Stimulated activated CD8-positive, alpha-beta memory T cell treated with anti-CD3 and anti-CD28 coated beads, Interleukin-7, amount 100 ng/mL, for 48 hours (primary cell): ENCODE results near the gene NRL.

Experiments used
- DNase-seq, 2 donors: peaks; one replicate each; pipeline ENCODE4 v3.0.0-alpha.2; 2020; ENCODE audit warnings: low read depth in 1 of 2; ENCODE audit errors: extremely low read depth in 1 of 2

NRL gene

DNA sequence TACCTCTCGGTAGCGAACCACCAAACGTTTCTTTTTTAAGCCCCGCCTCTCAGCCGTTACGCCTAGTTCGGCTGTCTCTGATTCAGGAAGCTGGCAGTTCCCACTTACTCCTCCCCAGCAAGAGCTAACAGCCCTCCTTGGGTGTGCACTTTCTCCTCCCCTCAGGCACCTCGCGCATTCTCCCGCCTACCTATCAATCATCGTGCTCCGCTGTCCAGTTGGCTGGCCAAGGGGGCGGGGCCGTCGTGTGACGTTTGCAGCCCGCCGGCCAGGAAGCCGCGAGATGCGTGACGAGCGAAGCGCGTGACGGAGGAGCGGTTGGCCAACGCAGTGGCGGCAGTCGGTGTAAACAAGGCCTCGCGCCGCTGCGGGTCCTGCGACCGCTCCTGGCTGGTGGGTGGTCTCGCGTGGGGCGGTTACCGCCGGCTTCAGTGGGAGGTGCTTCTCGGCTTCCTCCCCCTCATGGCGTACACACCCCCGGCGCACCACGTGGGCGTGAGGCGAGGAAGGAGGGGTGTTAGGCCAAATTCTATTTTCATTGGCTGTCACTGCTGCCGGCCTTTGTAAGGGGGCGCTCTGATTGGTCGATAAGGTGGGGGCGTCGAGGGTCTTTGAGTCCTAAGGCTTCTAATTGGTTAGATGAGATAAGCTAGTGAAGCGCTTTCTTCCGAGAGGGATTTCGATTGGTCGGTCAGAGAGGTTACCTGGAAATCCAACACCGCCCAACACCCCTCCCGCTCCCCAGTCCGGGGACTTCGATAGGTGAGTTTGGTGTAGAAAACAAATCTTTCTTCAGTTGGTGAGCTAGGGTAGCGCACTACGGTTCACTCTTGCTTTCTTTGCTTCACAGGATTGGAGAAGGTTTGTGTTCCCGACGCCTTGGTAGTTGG lies at the start of gene NRL, which contains the start of gene DCAF11:
Gene NRL (minus strand): TSS at position 418 of the 890 bp plus-strand sequence. CDS start 32,101 bp downstream, outside the sequence.
Gene DCAF11 (plus strand): TSS at position 246 of the 890 bp plus-strand sequence. CDS start 818 bp downstream, outside the sequence.
- DNase-seq = peak; percentile 95 to 99

DNA sequence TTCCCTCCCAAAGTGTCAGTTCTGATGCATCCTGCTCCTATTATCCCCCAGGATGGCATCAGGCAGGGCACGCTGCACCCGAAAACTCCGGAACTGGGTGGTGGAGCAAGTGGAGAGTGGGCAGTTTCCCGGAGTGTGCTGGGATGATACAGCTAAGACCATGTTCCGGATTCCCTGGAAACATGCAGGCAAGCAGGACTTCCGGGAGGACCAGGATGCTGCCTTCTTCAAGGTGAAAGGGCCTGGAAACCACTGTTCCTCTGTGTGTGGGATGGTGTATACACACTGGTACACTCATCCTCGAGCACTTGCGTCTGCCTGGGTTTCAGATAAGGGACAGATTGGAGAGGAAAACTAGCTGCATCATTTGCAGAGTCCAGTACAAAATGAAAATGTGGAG lies 47.3 kb upstream of the NRL start:
- DNase-seq = no peak

DNA sequence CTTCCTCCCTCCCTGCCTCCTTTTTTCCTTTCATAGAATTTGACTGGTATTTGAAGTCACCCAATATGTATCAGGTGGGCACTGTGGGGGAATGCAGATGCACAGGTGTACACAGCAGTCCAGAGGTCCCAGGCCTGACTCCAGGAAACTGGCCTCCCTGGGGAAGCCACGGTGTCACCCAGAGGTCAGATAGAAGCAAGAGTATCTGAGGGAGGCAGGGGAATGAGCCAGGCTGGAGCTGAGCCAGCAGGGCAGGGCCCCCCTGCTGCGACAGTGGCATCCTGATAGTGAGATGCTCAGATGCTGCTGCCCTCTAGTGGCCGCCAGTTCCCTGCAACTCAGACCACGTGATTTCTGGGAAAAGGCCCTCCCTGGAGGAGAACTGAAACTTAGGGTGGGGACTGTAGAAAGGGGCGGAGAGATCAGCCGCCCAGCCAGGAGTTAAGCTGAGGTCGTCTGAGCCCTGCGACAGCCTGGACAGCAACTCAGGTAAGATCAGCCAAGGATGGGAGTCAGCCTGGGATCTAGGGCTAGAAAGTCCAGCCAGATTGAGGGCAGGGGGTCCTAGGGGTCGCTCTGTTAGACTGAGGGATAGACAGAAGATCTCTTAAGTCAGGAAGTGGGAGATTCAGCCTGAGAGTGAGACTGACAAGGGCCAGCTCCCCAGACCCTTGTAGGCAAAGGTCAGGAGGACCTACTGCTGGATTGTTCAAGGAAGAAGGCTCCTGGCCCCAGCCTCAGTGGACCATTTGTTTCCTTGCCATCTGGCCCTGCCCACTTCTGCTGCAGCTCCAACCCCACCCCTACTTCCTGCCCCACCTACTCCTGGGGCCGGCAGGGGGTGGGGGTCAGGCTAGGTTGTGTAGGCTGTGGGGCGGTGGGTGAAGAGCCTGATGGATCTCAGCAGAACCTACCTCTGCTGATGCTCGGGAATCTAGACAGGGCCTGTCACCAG lies 46.4 kb upstream of the NRL start, which contains the start of gene IRF9:
Gene IRF9 (plus strand): TSS at position 416 of the 955 bp plus-strand sequence. CDS start 880 bp downstream, outside the sequence.
- DNase-seq = peak; percentile 88 to 92

DNA sequence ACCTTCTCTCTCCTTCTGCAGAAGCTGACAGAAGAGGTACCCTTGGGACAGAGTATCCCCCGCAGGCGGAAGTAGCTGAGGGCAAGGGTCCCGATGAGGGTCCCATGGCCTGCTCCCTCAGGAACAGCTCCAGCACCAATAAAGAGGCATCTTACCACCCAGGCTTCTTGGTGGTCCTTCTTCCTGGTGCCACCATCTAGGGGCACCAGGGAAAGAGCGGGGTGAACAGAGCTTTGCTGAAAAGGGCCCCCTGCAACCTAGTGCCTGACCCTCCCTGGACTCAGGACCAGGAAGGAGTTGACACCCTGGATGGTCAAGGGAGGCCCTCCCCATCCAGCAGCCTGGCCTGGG lies 45.7 kb upstream of the NRL start:
- DNase-seq = no peak

DNA sequence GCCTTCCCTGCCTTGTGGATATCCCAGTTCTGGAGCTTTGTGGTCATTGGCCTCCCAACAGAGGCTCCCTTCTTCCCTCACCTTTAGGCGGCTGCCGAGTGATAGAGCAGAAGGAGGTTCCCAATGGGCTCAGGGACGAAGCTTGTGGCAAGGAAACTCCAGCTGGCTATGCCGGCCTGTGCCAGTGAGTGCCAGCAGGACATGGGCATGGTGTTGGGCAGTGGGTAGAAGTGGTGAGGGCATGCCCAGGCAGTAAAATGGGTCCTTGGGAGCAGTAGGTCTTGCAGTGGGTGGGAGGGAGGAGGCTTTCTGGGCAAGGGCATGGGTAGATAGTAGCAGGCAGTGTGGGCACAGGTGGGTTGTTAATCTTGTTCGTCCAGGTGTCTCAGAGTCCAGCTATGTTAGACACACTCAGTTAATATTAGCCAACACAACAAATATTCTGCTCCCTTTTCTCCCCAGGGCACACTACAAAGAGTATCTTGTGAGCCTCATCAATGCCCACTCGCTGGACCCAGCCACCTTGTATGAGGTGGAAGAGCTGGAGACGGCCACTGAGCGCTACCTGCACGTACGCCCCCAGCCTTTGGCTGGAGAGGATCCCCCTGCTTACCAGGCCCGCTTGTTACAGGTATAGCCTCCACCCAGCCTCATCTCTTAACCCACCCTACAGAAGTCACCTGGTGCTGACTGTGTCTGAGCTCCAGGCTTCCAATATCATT lies 45.2 kb upstream of the NRL start:
- DNase-seq = no peak

DNA sequence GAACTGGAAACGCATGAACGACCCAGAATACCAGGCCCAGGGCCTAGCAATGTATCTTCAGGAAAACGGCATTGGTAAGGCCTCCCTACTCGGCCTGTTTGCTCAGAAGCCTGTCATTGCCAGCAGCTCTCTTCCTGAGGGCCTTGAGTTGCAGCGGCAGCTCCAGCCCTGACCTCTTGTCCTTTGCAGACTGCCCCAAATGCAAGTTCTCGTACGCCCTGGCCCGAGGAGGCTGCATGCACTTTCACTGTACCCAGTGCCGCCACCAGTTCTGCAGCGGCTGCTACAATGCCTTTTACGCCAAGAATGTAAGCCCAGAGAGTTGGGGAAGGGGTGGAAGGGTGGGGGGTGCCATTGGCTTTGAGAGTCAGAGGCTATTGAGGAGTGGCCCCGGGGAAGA lies 42.6 kb upstream of the NRL start:
- DNase-seq = no peak

DNA sequence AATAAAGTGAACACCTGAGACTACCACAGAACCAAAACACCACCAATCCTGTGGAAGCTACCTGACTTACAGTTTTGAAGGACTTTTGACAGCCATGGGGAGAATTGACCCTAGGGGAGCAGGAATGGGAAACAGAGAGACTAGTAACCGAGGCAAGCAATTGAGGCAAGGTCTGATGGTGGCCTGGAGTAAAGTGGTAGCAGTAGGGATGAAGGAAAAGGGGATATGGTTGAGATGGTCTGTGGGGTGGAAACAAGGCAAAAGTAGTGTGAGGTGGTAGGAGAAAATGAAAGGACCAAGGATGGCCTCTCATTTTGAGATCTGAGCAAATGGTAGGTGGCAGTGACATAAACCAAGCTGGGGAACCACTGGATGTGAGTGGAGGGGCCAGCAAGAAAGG lies 42.1 kb upstream of the NRL start:
- no peak for DNase-seq

DNA sequence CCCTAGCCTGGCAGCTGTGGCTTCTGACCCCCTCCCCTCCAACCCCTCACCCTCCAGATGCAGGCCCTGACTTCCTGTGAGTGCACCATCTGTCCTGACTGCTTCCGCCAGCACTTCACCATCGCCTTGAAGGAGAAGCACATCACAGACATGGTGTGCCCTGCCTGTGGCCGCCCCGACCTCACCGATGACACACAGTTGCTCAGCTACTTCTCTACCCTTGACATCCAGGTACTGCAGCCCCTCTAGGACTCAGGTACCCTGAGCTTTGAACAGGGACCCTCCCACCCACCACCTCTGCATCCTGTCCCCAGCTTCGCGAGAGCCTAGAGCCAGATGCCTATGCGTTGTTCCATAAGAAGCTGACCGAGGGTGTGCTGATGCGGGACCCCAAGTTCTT lies 40.4 kb upstream of the NRL start:
- no peak for DNase-seq

DNA sequence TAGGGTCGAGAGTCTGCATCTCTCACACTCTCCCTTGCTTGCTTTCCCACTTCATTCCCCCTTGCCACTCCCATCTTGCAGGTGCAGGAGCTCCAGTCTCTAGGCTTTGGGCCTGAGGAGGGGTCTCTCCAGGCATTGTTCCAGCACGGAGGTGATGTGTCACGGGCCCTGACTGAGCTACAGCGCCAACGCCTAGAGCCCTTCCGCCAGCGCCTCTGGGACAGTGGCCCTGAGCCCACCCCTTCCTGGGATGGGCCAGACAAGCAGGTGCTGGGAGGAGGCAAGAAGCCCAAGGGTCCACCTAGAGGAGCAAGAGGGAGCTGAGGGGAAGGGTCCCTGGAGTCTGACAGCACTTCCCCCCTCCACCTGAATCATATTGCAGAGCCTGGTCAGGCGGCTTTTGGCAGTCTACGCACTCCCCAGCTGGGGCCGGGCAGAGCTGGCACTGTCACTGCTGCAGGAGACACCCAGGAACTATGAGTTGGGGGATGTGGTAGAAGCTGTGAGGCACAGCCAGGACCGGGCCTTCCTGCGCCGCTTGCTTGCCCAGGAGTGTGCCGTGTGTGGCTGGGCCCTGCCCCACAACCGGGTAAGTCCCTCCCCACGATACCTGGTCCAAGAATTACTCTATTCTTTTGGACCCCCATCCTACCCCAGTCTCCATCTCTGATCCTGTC lies 36.8 kb upstream of the NRL start:
- DNase-seq = no peak

DNA sequence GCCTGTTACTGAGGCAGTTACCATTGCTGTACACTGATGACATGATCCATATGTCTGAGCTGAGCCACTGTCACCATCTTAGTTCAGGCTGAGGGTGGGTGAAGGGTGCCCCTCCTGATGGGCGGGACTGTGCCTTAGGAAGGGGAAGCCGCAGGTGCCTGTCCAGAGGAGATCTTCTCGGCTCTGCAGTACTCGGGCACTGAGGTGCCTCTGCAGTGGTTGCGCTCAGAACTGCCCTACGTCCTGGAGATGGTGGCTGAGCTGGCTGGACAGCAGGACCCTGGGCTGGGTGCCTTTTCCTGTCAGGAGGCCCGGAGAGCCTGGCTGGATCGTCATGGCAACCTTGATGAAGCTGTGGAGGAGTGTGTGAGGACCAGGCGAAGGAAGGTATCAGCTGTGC lies 36.2 kb upstream of the NRL start:
- DNase-seq = no peak

DNA sequence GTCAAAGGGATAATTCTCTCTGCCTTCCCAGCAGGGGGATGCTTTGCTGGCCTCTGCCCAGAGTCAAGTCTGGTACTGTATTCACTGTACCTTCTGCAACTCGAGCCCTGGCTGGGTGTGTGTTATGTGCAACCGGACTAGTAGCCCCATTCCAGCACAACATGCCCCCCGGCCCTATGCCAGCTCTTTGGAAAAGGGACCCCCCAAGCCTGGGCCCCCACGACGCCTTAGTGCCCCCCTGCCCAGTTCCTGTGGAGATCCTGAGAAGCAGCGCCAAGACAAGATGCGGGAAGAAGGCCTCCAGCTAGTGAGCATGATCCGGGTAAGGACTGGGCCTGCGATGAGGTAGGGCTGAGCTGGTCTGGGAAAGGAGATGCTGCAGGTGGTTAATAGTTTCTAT lies 35.8 kb upstream of the NRL start:
- no peak for DNase-seq

DNA sequence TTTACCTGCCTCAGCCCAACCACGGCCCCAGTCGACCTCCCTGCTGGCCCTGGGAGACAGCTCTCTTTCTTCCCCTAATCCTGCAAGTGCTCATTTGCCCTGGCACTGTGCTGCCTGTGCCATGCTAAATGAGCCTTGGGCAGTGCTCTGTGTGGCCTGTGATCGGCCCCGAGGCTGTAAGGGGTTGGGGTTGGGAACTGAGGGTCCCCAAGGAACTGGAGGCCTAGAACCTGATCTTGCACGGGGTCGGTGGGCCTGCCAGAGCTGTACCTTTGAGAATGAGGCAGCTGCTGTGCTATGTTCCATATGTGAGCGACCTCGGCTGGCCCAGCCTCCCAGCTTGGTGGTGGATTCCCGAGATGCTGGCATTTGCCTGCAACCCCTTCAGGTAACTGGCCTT lies 35.3 kb upstream of the NRL start:
- no peak for DNase-seq

DNA sequence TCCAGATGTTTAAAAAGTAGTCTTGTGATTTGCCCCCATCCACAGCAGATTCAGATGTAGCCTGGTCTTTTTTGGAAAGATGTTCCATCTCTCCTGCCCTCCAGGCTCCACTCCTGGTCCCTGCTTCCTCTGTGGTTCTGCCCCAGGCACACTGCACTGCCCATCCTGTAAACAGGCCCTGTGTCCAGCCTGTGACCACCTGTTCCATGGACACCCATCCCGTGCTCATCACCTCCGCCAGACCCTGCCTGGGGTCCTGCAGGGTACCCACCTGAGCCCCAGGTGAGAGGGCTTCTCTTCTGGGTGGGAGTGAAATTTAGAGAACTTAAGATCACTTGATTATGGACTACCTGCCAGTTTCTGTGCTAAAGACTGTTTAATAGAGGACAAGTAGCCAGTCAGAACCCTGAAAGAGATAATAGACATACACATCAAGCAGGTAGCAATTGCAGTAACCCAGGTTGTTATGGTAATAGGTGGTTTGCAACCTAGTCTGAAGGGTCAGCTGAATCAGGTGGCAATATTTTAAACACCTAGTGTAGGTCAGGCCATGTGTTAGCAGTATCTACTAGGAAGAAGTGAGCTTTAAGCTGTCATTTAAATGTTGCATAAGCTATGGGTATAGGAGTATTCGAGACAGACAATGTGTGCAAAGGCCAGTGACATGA lies 34.7 kb upstream of the NRL start:
- DNase-seq = no peak

DNA sequence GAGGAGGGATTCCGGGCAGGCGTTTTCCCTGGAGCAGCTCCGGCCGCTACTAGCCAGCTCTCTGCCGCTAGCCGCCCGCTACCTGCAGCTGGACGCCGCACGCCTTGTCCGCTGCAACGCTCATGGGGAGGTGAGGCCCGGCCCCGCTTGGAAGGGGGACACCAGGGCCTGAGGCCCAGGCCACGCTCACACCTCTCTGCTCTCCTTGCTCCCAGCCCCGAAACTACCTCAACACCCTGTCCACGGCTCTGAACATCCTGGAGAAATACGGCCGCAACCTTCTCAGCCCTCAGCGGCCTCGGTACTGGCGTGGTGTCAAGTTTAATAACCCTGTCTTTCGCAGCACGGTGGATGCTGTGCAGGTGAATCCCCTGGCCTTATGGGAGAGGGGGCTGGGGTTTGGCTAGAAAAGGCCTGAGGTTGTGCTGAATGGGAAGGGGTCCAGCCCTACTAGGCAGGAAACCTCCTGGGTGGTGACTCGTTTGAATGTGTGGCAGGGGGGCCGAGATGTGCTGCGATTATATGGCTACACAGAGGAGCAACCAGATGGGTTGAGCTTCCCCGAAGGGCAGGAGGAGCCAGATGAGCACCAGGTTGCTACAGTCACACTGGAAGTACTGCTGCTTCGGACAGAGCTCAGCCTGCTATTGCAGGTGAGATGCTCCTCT lies 33.1 kb upstream of the NRL start:
- DNase-seq = no peak

DNA sequence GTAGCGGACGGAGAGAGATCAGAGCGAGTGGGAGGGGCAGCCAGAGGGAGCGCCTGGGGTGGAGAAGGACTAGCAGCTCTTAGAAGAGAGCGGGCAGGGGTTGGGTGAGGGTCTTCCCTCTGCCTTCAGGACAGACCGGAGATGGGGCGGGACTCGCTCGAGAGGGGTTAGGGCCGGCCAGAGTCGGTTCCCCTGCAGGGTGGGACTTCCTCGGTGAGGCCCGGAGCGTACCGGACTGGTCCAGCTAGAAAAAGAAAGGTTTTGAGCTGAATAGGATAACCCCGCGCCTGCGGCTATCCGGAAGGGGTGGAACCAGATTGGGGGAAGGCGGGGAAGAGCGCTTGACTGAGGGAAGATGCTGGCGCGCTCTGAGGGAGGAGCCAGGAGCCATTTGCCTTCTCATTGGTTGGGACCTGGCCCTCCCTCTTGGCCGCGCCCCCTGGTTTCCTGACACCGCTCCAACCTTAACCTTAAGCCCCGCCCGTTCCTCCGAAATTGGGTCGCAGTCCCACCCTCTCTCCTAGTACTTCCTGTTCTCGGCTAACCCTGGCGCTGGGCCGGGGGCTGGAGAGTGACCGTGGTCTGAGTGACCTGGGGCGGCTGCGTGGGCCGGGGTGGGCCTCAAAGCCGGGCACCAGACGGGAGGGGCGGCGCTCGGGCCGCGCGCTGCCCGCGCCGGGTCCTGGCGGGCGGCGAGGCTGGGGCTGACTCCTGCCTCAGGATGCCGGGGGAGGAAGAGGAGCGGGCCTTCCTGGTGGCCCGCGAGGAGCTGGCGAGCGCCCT lies 32.4 kb upstream of the NRL start, which contains the start of gene RNF31:
Gene RNF31 (plus strand): TSS at position 521 of the 783 bp plus-strand sequence. CDS start 201 bp downstream, at position 722.
- peak; percentile 93 to 99 for DNase-seq

DNA sequence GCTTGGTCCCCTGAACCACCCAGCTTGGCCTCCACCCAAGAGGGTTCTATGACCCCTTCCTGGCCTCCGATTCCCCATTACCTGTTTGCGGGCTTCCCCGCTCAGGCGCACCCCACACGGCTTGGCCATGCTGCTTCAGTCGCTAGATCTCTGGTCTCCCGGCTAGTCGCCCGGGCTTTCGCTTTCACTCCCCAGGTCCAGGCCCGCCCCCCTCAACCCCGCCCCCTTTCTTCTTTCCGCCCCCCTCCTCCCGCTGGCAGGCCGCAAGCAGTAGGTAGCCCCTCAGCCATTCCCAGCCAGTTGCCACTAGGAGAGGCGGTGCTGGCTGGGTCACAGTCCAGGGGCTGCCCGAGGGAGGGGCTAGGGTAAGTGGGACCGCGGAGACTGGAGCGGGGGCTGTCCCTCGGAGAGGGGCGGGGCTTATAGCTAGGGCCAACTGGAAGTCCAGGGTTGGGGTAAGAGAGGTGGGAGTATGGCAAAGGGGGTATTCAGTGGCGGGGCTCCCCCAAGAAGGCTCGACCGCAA lies 31.8 kb upstream of the NRL start, which contains the start of gene PSME2:
Gene PSME2 (minus strand): TSS at position 158 of the 525 bp plus-strand sequence. CDS start 29 bp downstream, at position 129.
- peak; percentile 84 to 97 for DNase-seq

DNA sequence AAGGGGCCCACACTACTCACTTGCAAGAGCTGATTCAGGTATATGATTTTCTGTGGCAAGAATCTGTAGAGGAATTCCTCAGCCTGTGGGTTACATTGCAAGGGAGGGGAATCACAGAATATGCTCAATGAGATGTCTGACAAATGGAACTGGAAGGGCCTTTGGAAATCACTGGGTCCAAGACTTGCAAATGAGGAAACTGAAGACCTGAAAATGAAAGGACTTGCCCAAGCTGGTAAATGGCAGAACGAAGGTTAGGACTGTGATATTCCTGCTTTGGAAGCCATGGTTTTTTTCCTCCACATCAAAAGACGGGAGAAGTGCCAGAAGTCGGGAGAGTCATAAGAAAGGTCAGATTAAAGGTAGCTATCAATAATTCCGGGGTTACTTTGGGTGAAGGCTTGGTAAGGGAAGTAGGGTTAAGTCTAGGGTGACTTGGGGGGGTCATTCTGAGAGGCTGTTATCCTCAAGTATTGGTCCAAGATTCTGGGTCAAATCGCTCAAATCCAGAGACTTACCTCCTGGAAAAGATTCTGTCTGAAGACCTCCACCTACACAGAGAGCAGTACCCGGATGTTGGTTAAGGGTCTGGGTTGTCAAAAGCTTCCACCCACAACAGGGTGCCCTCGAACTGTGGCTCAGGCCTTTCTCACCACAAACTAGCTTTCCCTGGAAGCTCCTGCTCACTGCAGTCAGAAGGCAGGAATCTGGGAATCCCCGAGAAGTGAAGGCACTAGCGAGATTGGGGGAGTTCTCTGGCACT lies 31.1 kb upstream of the NRL start:
- no peak for DNase-seq
